AG04450 (cell line): Measurements from ENCODE around the gene PIAS2. TPM values are rescaled to one million over a fixed set of nuclear protein-coding genes. Genes with fewer than 3 reads are reported as not detected.

Experiments used
- CTCF ChIA-PET: fragments of 300-600, 350-600 bp; formaldehyde crosslinking; extraction: SDS; loops from one replicate; lab custom pipeline; 2022; ENCODE audit warnings: antibody characterized with exemption, inconsistent platforms; lab: Charles Lee
- POLR2A ChIA-PET: fragments of 350-600 bp; formaldehyde crosslinking; extraction: SDS; loops from one replicate; lab custom pipeline; 2021; ENCODE audit warnings: antibody characterized with exemption, inconsistent platforms; lab: Yijun Ruan, JAX
- DNase-seq: peaks from one replicate; pipeline ENCODE4 v3.0.0-alpha.2; 2011; ENCODE audit warnings: low read depth, low spot score
- H3K27ac ChIP-seq: one replicate; pipeline ENCODE4 v1.5.1; 2012; ENCODE audit warnings: low read depth, low read length, control low read depth
- H3K27me3 ChIP-seq: one replicate; pipeline ENCODE4 v1.6.0; 2012; ENCODE audit warnings: low read length; ENCODE audit not compliant: control insufficient read depth, insufficient read depth
- H3K4me3 ChIP-seq: 2 replicates; pipeline ENCODE4 v1.5.1; 2011; ENCODE audit warnings: mild to moderate bottlenecking, low read depth, low read length, control low read depth
- H3K9me3 ChIP-seq: 2 replicates; pipeline ENCODE4 v1.5.1; 2012; ENCODE audit warnings: low read length; ENCODE audit not compliant: control insufficient read depth, insufficient read depth
- CTCF ChIP-seq: IDR thresholded peaks from 2 replicates; pipeline ENCODE4 v1.5.1; 2011; ENCODE audit warnings: low read depth, low read length, control low read depth, inconsistent platforms
- polyA plus RNA-seq: library from polyadenylated mRNA; depleted of rRNA; stranded (reverse); fragments of >200 nt; gene quantifications from 2 replicates; pipeline ENCODE4 v1.2.3, GENCODE V29; 2011

Gene PIAS2
- polyA plus RNA-seq, 1 experiment: 10.1 TPM

- TF ChIP-seq CTCF: no peak
- Histone ChIP-seq H3K27me3 (no peaks in the 10 kb centered on the region), H3K9me3 (no peaks in the 10 kb centered on the region), H3K4me3 (no peak overlapping the region), H3K27ac (no peak overlapping the region)
- DNase-seq: no peak
- ChIA-PET CTCF (no interaction called here), POLR2A (no interaction called here)
These were observed 95.2 kb downstream of the PIAS2 start for GRCh38 chr18:46821856-46822711.

GRCh38 chr18:46820863-46821262 lies 96.4 kb downstream of the PIAS2 start:
- H3K4me3 ChIP-seq: no peak overlapping the region
- no peaks in the 10 kb centered on the region for H3K27me3 ChIP-seq
- H3K27ac ChIP-seq: no peak overlapping the region
- POLR2A ChIA-PET: no interaction called here
- no peaks in the 10 kb centered on the region for H3K9me3 ChIP-seq
- DNase-seq: no peak
- TF ChIP-seq CTCF: no peak
- CTCF ChIA-PET: interaction anchor here (1.1 kb wide), 1 partner anchor 14 kb away, joined by 3 read pairs; no protein-coding TSS in a partner anchor

GRCh38 chr18:46815661-46816060 lies 101.6 kb downstream of the PIAS2 start:
- DNase-seq: no peak
- Histone ChIP-seq H3K4me3 (no peak overlapping the region), H3K27ac (no peak overlapping the region), H3K9me3 (no peaks in the 10 kb centered on the region), H3K27me3 (no peaks in the 10 kb centered on the region)
- TF ChIP-seq CTCF: no peak
- ChIA-PET CTCF (no interaction called here), POLR2A (no interaction called here)

- Histone ChIP-seq H3K4me3 (no peak overlapping the region), H3K27ac (no peak overlapping the region), H3K9me3 (no peaks in the 10 kb centered on the region), H3K27me3 (no peaks in the 10 kb centered on the region)
- DNase-seq: no peak
- TF ChIP-seq CTCF: no peak
- CTCF ChIA-PET: interaction anchor here (0.6 to 1.1 kb wide), 2 partner anchors 123 to 126 kb away, joined by 3 read pairs; no protein-coding TSS in a partner anchor
- POLR2A ChIA-PET: no interaction called here
These were observed 102.9 kb downstream of the PIAS2 start for GRCh38 chr18:46814399-46814798.

GRCh38 chr18:46812311-46812710 lies 105.0 kb downstream of the PIAS2 start:
- POLR2A ChIA-PET: no interaction called here
- CTCF ChIA-PET: no interaction called here

More at GRCh38 chr18:46812311-46812710, 105.0 kb downstream of the PIAS2 start:
- no peak for DNase-seq
- TF ChIP-seq CTCF: no peak
- H3K27ac ChIP-seq: no peak overlapping the region
- H3K9me3 ChIP-seq: no peaks in the 10 kb centered on the region
- H3K27me3 ChIP-seq: no peaks in the 10 kb centered on the region
- H3K4me3 ChIP-seq: no peak overlapping the region
